HG03097 (cell line): ENCODE results near the gene SCAMP4.

Experiments used
- ATAC-seq: cut with Tn5 transposase; IDR thresholded peaks from one replicate; pipeline ENCODE4 v1.9.1; 2021; ENCODE audit not compliant: unreplicated experiment, low FRiP score

SCAMP4 gene

GRCh38 chr19:1905110-1905862 is at the start of gene SCAMP4, which contains the start of gene ADAT3:
Gene SCAMP4 (plus strand): TSS chr19:1905399. CDS start chr19:1915020, 9,621 bp downstream.
Gene ADAT3 (plus strand): TSS chr19:1905399. CDS start chr19:1912048, 6,649 bp downstream.
- peak; percentile 80 for ATAC-seq

- ATAC-seq: no peak
Observed at GRCh38 chr19:1855828-1856255, 49.4 kb upstream of the SCAMP4 start.

GRCh38 chr19:1856345-1856697 is 48.9 kb upstream of the SCAMP4 start:
- ATAC-seq: no peak

GRCh38 chr19:1856698-1857603 is 48.2 kb upstream of the SCAMP4 start:
- no peak for ATAC-seq

GRCh38 chr19:1857648-1858326 is 47.4 kb upstream of the SCAMP4 start:
- no peak for ATAC-seq

- ATAC-seq: no peak
Observed at GRCh38 chr19:1858412-1859081, 46.7 kb upstream of the SCAMP4 start.

GRCh38 chr19:1859331-1859781 is 45.8 kb upstream of the SCAMP4 start:
- no peak for ATAC-seq

GRCh38 chr19:1860042-1860775 is 45.0 kb upstream of the SCAMP4 start:
- ATAC-seq: no peak

- ATAC-seq: no peak
Observed at GRCh38 chr19:1860821-1861598, 44.2 kb upstream of the SCAMP4 start.

GRCh38 chr19:1861599-1862031 is 43.6 kb upstream of the SCAMP4 start:
- no peak for ATAC-seq

- ATAC-seq: no peak
Observed at GRCh38 chr19:1862068-1862423, 43.2 kb upstream of the SCAMP4 start.

GRCh38 chr19:1862424-1863327 is 42.5 kb upstream of the SCAMP4 start:
- ATAC-seq: peak; percentile 3

- no peak for ATAC-seq
Observed at GRCh38 chr19:1863328-1863637, 41.9 kb upstream of the SCAMP4 start, which contains the start of gene KLF16. Gene KLF16 (minus strand): TSS chr19:1863579. CDS start chr19:1863497, 82 bp downstream.

- ATAC-seq: peak; percentile 47
Observed at GRCh38 chr19:1863638-1864479, 41.3 kb upstream of the SCAMP4 start.

- peak; percentile 33 for ATAC-seq
Observed at GRCh38 chr19:1864480-1865171, 40.6 kb upstream of the SCAMP4 start.

GRCh38 chr19:1865172-1866010 is 39.8 kb upstream of the SCAMP4 start:
- no peak for ATAC-seq
